Gastrocnemius medialis (tissue), 4 donors: ENCODE data around the gene TRPC4.

Experiments
- POLR2A ChIP-seq, 2 donors: fragments of 450-650 bp; IDR thresholded peaks; one replicate each; pipeline ENCODE4 v1.6.1; 2017; ENCODE audit warnings: antibody characterized with exemption in 2 of 2, mild to moderate bottlenecking in 2 of 2, moderate library complexity in 2 of 2
- TF ChIP-seq, protein P1 (sequence below), 5 experiments: fragments of 450-650 bp in 3 of 5; fragments of 200-600 bp in 2 of 5; sonication (generic) in 2 of 5; IDR thresholded peaks in 4 of 5; conservative IDR thresholded peaks in 1 of 5; 1 replicate in 4 of 5; 2 replicates in 1 of 5; pipeline ENCODE4 v1.5.1; 2016 to 2019; ENCODE audit warnings: antibody characterized with exemption in 5 of 5, mild to moderate bottlenecking in 3 of 5, moderate library complexity in 3 of 5

GRCh38 chr13:37914781-37915391, 45.3 kb upstream of the TRPC4 start:
- TF ChIP-seq POLR2A (IDR thresholded peaks at IDR 0.05), result no peak
- TF ChIP-seq, protein P1, sequence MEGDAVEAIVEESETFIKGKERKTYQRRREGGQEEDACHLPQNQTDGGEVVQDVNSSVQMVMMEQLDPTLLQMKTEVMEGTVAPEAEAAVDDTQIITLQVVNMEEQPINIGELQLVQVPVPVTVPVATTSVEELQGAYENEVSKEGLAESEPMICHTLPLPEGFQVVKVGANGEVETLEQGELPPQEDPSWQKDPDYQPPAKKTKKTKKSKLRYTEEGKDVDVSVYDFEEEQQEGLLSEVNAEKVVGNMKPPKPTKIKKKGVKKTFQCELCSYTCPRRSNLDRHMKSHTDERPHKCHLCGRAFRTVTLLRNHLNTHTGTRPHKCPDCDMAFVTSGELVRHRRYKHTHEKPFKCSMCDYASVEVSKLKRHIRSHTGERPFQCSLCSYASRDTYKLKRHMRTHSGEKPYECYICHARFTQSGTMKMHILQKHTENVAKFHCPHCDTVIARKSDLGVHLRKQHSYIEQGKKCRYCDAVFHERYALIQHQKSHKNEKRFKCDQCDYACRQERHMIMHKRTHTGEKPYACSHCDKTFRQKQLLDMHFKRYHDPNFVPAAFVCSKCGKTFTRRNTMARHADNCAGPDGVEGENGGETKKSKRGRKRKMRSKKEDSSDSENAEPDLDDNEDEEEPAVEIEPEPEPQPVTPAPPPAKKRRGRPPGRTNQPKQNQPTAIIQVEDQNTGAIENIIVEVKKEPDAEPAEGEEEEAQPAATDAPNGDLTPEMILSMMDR (IDR thresholded peaks at IDR 0.05 in 4 of 5, conservative IDR thresholded peaks at IDR 0.05 in 1 of 5), result no peak
